Activated T-helper 1 cell treated with anti-CD3 and anti-CD28 coated beads, Interleukin-12 subunit alpha, Interleukin-12 subunit beta, Interleukin-2, Interleukin-4 antibody, amounts not matched to agents 30 ng/mL and 10 ng/mL and 1 ng/mL, durations not matched to agents 14 hours and 24 hours and 36 hours (primary cell): ENCODE results near the gene FXYD4. TPM values are rescaled to one million over a fixed set of nuclear protein-coding genes. Genes with fewer than 3 reads are reported as not detected.
A peak's percentile ranks its signal among the peaks of the same experiment; 100 is the strongest.
"Not testable (repeated sequence)": the region's sequence is repeated elsewhere in the genome, so short reads cannot be mapped to it uniquely, and the experiment has no call there.

Experiments
- DNase-seq: peaks from one replicate; pipeline ENCODE4 v3.0.0; 2021; ENCODE audit warnings: low spot score
- H3K27ac Mint-ChIP-seq: one replicate; pipeline ENCODE4 v1.8.0; 2021; ENCODE audit warnings: mild to moderate bottlenecking, mixed read lengths
- H3K27me3 Mint-ChIP-seq: one replicate; pipeline ENCODE4 v1.8.0; 2022; ENCODE audit warnings: mild to moderate bottlenecking, moderate library complexity, mixed read lengths; ENCODE audit not compliant: insufficient read depth
- H3K36me3 Mint-ChIP-seq: one replicate; pipeline ENCODE4 v1.8.0; 2021; ENCODE audit warnings: low read depth, mixed read lengths
- H3K4me1 Mint-ChIP-seq: one replicate; pipeline ENCODE4 v1.8.0; 2021; ENCODE audit warnings: low read depth, mixed read lengths
- H3K4me3 Mint-ChIP-seq: one replicate; pipeline ENCODE4 v1.8.0; 2021; ENCODE audit warnings: mild to moderate bottlenecking, moderate library complexity, mixed read lengths
- H3K9me3 Mint-ChIP-seq: one replicate; pipeline ENCODE4 v1.8.0; 2021; ENCODE audit warnings: mixed read lengths
- intact Hi-C: fragments of 100-400 bp; cut with micrococcal nuclease; formaldehyde crosslinking; loops from one replicate; pipeline ENCODE4 v1.15.1; 2024
- total RNA-seq: library from RNA; stranded (reverse); gene quantifications from 2 replicates; pipeline ENCODE4 v1.2.3, GENCODE V29; 2022

FXYD4 gene, protein sequence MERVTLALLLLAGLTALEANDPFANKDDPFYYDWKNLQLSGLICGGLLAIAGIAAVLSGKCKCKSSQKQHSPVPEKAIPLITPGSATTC
- total RNA-seq: 0.44 TPM in 1 of 2 replicates, not detected in the other

GRCh38 chr10:43371418-43371817 is at the start of gene FXYD4:
FXYD4 (plus strand) TSS chr10:43371636; CDS start chr10:43373747, 2,111 bp downstream.
- intact Hi-C loops: no loop called here
- Mint-ChIP-seq H3K4me3 (no peak within 1 kb of the TSS), H3K4me1 (no peaks in the 10 kb centered on the region), H3K36me3 (no peaks in the 10 kb centered on the region), H3K27me3 (peaks cover 3% of the 10 kb centered on the region), H3K27ac (no peak within 1 kb of the TSS), H3K9me3 (no peaks in the 10 kb centered on the region)
- DNase-seq: no peak

DNA sequence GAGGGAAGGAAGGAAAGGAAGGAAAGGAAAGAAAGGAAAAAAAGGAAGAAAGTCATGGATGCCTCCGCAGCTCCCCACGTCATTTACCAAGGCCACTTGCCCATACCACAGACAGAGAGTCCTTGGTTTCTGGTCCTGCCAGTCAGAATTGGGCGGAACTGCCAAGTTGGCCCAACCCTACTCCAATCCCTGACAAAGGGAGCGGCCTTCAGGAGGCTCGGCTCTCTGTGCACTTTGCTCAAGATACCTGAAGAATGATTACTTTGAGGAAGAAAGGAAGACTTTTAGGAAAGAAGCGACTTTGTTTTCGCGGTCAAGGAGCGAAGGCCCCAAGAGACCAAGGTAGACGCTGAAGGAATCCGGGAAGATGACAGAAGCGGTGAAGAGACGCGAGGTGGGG is 49.1 kb upstream of the FXYD4 start:
- Mint-ChIP-seq H3K4me3 (peak overlapping the region; percentile 5), H3K9me3 (no peaks in the 10 kb centered on the region), H3K27me3 (peaks cover 15% of the 10 kb centered on the region), H3K4me1 (peaks cover 35% of the 10 kb centered on the region), H3K36me3 (no peaks in the 10 kb centered on the region), H3K27ac (no peak overlapping the region)
- DNase-seq: no peak
- intact Hi-C loops: loop anchor here (1.0 to 2.0 kb wide), 3 partner anchors 18 to 40 kb away; no protein-coding TSS in a partner anchor

DNA sequence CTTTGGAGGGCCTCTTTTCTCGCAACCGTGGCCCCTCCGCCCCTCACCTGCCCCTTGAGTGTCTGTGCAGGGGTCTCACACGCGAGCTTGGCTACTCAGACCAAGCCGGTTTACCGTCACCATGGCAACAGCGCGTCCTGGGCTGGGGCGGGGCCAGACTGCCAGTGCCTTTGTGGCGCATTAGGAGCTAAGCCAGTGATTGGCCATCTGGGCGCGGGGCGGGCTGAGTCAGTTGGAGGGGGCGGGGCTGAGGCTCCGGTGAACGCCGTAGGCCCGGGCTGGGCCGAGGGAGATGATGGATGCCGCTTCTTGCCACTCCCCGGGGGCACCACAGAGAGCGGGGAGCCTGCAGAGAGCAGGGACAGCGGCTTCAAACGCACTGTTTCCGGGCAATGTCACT is 48.7 kb upstream of the FXYD4 start:
- peak; percentile 85 for DNase-seq
- Mint-ChIP-seq H3K4me1 (peaks cover 39% of the 10 kb centered on the region), H3K27me3 (peaks cover 15% of the 10 kb centered on the region), H3K36me3 (no peaks in the 10 kb centered on the region), H3K27ac (no peak overlapping the region), H3K4me3 (no peak overlapping the region), H3K9me3 (no peaks in the 10 kb centered on the region)
- intact Hi-C loops: loop anchor here (1.0 to 2.0 kb wide), 3 partner anchors 18 to 40 kb away; no protein-coding TSS in a partner anchor

- no peak overlapping the region for H3K4me3 Mint-ChIP-seq
- no peak overlapping the region for H3K27ac Mint-ChIP-seq
These were observed 48.2 kb upstream of the FXYD4 start for GRCh38 chr10:43323245-43323644.

GRCh38 chr10:43324876-43325275 is 46.6 kb upstream of the FXYD4 start:
- Mint-ChIP-seq H3K27me3 (peaks cover 15% of the 10 kb centered on the region), H3K27ac (no peak overlapping the region), H3K9me3 (no peaks in the 10 kb centered on the region), H3K36me3 (no peaks in the 10 kb centered on the region), H3K4me3 (no peak overlapping the region), H3K4me1 (peaks cover 33% of the 10 kb centered on the region)
- no peak for DNase-seq
- intact Hi-C loops: no loop called here

More at GRCh38 chr10:43323245-43323644, 48.2 kb upstream of the FXYD4 start:
- H3K36me3 Mint-ChIP-seq: no peaks in the 10 kb centered on the region
- intact Hi-C loops: loop anchor here (2.0 kb wide), 2 partner anchors 18 to 30 kb away; no protein-coding TSS in a partner anchor
- DNase-seq: no peak
- no peaks in the 10 kb centered on the region for H3K9me3 Mint-ChIP-seq
- H3K4me1 Mint-ChIP-seq: peaks cover 42% of the 10 kb centered on the region
- peaks cover 15% of the 10 kb centered on the region for H3K27me3 Mint-ChIP-seq

DNA sequence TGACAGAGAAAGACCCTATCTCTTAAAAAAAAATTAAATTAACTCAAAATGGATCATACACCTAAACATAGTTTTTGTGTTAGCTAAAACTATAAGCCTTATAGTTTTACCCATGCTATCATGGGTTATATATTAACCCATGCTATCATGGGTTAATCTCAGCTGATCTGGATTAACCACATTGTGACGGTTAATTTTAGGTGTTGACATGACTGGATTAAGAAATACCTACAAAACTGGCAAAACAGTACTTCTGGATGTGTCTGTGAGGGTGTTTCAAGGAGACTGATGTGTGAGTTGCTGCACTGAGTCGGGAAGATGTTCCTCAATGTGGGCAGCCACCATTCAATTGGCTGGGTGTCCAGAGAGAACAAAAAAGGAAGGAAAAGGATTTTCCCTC is 44.3 kb upstream of the FXYD4 start:
- Mint-ChIP-seq H3K27ac (no peak overlapping the region), H3K36me3 (peaks cover 4% of the 10 kb centered on the region), H3K27me3 (peaks cover 7% of the 10 kb centered on the region), H3K4me1 (peaks cover 35% of the 10 kb centered on the region), H3K9me3 (no peaks in the 10 kb centered on the region), H3K4me3 (no peak overlapping the region)
- intact Hi-C loops: no loop called here
- no peak for DNase-seq

DNA sequence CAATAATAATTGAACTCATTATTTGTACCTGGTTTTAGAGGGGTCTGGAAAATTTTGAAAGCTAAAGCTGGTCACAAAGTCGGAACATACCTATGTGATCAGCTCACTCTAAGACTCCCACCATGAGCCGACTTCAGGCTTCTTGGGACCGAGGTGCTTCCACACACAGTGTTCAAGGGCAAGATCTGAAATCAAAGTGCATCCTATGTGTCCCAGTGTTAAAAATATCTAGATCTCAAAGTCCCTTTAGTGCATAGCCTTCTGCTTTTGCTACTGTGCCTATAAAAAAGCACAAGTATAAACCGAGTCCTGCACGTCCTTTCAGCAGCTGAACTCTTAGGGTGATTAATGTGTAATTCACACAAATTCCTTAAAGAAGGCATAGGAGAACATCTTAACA is 43.5 kb upstream of the FXYD4 start:
- DNase-seq: no peak
- Mint-ChIP-seq H3K36me3 (peaks cover 4% of the 10 kb centered on the region), H3K4me1 (peaks cover 35% of the 10 kb centered on the region), H3K9me3 (no peaks in the 10 kb centered on the region), H3K27me3 (peaks cover 2% of the 10 kb centered on the region), H3K4me3 (no peak overlapping the region), H3K27ac (no peak overlapping the region)
- intact Hi-C loops: no loop called here

DNA sequence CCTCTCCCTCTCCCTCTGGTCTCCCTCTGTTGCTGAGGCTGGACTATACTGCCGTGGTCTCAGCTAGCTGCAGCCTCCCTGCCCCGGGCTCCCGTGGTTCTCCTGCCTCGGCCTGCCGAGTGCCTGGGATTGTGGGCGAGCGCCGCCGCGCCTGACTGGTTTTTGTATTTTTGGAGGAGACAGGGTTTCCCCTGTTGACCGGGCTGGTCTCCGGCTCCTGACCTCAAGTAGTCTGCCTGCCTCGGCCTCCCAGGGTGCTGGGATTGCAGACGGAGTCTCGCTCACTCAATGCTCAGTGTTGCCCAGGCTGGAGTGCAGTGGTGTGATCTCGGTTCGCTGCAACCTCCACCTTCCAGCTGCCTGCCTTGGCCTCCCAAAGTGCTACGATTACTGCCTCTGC is 42.6 kb upstream of the FXYD4 start:
- peaks cover 36% of the 10 kb centered on the region for H3K4me1 Mint-ChIP-seq
- H3K27ac Mint-ChIP-seq, DNase-seq, H3K27me3 Mint-ChIP-seq, H3K9me3 Mint-ChIP-seq, H3K36me3 Mint-ChIP-seq, H3K4me3 Mint-ChIP-seq, intact Hi-C loops: not testable (repeated sequence)

DNA sequence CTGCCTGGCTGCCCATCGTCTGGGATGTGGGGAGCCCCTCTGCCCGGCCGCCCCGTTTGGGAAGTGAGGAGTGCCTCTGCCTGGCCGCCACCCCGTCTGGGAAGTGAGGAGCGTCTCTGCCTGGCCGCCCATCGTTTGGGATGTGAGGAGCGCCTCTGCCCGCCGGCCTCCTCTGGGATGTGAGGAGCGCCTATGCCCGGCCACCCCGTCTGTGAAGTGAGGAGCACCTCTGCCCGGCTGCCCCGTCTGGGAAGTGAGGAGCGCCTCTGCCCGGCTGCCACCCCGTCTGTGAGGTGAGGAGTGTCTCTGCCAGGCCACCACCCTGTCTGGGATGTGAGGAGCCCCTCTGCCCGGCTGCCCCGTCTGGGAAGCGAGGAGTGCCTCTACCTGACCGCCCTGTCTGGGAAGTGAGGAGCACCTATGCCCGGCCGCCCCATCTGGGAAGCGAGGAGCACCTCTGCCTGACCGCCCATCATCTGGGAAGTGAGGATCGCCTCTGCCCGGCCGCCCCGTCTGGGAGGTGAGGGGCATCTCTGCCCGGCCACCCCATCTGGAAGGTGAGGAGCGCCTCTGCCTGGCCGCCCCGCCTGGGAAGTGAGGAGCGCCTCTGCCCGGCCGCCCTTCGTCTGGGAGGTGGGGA is 42.1 kb upstream of the FXYD4 start:
- H3K36me3 Mint-ChIP-seq, H3K9me3 Mint-ChIP-seq, intact Hi-C loops, DNase-seq, H3K27me3 Mint-ChIP-seq, H3K4me3 Mint-ChIP-seq, H3K27ac Mint-ChIP-seq: not testable (repeated sequence)
- peaks cover 42% of the 10 kb centered on the region for H3K4me1 Mint-ChIP-seq

GRCh38 chr10:43330049-43330823 is 41.2 kb upstream of the FXYD4 start:
- H3K27ac Mint-ChIP-seq, H3K9me3 Mint-ChIP-seq, H3K4me3 Mint-ChIP-seq, DNase-seq, H3K36me3 Mint-ChIP-seq, intact Hi-C loops, H3K27me3 Mint-ChIP-seq: not testable (repeated sequence)
- peaks cover 41% of the 10 kb centered on the region for H3K4me1 Mint-ChIP-seq

- H3K36me3 Mint-ChIP-seq, intact Hi-C loops, DNase-seq, H3K9me3 Mint-ChIP-seq, H3K27ac Mint-ChIP-seq, H3K4me3 Mint-ChIP-seq, H3K27me3 Mint-ChIP-seq: not testable (repeated sequence)
- peaks cover 41% of the 10 kb centered on the region for H3K4me1 Mint-ChIP-seq
These were observed 40.7 kb upstream of the FXYD4 start for GRCh38 chr10:43330824-43331127.

DNA sequence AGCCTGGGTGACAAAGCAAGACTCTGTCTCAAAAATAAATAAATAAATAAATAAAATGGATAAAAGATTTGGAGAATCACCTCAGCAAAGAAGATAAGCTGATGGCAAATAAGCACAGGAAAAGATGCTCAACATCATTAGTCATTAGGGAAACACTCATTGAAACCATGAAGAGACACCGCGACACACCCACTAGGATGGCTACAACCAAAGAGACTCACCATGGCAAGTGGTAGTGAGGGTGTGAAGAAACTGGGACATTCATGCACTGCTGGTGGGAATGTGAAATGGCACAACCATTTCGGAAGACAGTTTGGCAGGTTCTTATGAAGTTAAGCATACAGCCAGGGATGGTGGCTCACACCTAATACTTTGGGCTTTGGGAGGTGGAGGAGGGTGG is 37.8 kb upstream of the FXYD4 start:
- Mint-ChIP-seq H3K36me3 (peaks cover 7% of the 10 kb centered on the region), H3K27me3 (peaks cover 8% of the 10 kb centered on the region), H3K27ac (peak overlapping the region; percentile 40), H3K9me3 (no peaks in the 10 kb centered on the region), H3K4me1 (peaks cover 54% of the 10 kb centered on the region), H3K4me3 (no peak overlapping the region)
- intact Hi-C loops: loop anchor here (2.0 kb wide), 1 partner anchor 15 kb away; no protein-coding TSS in a partner anchor
- DNase-seq: no peak

DNA sequence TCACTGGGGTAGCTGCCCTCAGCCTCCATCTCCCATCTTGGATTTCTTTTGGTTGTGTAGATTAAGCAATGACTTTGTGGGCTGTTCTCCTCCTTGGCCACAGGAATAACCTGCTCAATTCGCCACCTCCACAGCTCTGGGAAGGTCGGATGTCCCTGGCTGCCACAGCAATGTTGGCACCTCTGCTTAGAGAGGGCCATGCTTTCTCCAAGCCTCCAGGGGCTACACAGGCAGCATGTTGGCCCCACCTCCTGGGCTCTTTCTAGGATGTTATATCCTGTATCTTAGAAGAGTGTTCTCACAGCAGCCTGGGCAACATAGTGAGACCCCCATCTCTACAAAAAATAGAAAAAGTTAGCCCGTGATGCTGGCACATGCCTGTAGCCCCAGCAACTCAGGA is 35.4 kb upstream of the FXYD4 start:
- no peak overlapping the region for H3K27ac Mint-ChIP-seq
- H3K4me1 Mint-ChIP-seq: peaks cover 55% of the 10 kb centered on the region
- H3K4me3 Mint-ChIP-seq: no peak overlapping the region
- no peak for DNase-seq
- no peaks in the 10 kb centered on the region for H3K9me3 Mint-ChIP-seq
- H3K27me3 Mint-ChIP-seq: peaks cover 8% of the 10 kb centered on the region
- intact Hi-C loops: no loop called here
- H3K36me3 Mint-ChIP-seq: peaks cover 7% of the 10 kb centered on the region
